Cerebellar cortex (tissue), 1 donor: Measurements from ENCODE around the gene IRX1.

Experiments used
- DNase-seq: peaks from one replicate; pipeline ENCODE4 v3.0.0-alpha.2; 2015; ENCODE audit warnings: low spot score

IRX1 gene

DNA sequence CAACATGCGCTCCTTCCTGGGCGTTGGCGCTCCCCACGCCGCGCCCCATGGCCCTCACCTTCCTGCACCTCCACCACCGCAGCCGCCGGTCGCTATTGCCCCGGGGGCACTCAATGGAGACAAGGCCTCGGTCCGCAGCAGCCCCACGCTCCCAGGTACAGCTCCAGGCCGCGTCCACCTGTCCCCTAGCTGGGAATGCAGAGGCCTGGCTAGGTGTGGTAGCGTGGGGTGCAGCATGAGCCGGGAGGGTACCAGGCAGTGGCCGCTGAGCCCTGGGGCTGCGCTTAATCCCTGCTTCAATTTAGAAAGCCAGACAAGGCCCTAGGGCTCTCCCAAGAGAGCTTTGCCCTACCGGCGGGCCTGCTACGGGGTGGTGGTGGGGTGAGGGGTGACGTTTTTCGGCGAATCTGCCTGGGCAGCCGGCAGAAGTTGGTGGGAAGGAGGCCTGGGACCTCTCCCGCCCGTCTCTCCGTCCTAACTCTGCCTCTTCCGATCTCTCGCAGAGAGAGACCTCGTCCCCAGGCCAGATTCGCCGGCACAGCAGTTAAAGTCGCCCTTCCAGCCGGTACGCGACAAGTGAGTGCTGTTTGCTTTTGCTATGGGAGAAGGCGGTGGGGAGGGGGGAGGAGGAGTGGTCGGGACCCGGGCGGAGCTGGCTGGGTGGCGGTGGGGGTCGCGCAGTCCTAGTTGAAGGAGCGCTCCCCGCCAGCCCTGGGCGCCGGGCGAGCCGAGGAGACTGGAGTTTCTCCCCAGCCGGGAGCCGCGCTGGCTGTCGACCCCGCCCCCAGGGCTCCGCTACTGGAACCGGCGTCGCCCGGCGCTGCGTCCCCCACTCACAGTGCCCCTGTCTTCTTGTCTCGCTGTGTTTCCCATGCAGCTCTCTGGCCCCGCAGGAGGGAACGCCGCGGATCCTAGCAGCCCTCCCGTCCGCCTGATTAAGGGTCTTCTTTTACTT is 4.8 kb downstream of the IRX1 start:
- DNase-seq: no peak

DNA sequence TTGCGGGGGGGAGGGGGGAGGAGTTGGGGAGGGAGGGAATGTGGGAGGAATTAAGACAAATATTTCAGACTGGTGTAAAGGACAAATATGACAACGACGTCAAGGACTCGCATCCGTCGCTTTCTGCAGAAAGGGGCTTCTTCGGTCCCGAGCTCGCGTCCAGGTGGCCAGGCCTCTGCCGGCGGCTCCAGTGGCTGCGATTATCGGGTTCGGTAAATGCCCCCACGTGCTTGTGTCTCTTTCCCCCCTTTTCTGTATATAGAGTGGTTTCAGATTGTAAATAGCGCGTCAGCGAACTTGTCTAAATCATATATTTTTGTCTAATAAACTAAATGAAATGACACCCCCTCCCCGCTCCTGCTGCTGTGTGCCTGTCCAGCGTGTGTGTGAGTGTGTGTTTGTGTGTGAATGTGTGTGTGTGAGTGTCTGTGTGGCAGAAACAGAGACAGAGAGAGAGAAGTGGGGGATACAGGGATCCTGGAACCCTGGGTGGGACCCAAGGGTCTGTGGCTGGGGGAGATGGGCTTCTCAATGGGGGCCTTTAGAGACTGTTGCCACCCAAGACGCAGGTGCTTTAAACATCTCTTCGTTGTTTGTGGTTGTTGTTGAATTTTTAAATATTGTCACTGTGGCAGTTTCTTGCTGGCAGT is 5.6 kb downstream of the IRX1 start:
- DNase-seq: no peak

DNA sequence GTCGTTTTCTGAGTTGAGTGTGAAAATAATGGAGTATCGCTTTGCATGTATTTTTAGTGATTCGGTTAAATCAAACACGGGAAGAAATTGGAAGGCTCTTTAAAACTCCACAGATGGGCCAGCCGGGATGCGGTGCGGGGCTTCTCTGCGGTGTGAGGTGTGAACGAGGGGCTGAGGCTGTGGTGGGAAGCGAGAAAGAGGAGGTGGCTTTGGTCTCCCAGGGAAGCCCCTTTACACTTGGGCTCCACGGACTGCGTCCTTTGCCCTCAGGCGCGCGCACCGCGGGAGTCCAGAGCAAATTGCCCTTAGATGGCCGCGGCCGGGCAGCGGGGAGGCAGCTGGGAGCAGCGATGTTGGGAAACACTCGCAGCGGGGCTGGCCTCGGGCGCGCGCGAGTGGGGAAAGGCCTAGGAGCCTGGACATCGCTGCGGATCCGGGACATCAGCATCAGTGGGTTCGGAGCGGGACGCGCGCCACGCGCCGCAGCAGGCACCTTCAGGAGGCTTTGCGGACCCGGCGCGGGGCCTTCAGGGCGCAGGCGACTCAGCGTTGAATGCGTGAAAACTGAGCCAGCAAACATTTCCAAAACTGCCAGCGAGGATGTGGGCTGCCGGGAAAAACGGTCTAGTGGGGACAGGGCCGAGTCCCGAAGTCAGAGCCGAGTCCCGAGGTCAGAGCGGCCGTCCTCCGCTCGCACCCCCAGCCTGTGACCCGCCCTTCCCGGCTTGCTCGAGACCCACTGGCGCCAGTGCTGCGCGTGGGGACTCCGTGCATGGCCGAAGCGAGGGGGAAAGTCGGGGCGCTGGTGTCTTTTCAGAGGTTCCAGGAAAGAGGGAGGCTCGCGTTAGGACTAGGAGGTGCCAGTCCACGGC is 6.5 kb downstream of the IRX1 start:
- no peak for DNase-seq

DNA sequence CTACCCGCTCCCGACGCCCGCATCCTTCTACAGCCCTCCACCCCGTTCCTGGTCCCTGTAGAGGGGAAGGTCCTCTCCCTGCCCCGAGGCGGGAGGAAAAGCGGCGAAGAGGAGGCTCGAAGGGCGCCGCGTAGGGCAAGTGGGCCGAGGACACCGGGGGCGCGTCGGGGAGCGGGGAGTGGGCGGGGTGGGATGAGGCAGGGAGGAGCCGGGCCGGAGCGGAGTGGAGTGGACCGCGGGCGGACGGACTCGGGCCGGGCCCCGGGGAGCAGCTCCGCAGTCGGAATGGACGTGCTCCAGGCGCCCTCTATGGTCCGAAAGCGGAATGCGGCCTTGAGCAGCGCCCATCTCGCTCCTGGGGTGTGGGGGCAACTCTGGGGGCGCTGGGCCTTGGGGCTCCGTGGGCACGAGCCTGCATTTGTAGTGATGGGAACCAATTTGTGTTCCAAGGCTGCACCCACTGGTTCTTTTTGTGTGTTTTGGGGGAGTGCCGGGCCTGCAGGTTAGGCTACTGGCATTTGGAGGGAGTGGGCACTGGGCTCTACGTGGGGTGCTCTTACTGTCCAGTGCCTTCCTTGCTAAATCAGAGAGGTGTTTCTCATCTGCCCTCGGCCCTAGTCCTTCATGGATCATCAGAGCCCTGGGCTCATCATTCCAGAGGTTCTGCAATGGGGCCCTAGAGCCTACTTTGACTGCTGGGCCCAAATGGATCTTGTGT is 7.3 kb downstream of the IRX1 start:
- no peak for DNase-seq

DNA sequence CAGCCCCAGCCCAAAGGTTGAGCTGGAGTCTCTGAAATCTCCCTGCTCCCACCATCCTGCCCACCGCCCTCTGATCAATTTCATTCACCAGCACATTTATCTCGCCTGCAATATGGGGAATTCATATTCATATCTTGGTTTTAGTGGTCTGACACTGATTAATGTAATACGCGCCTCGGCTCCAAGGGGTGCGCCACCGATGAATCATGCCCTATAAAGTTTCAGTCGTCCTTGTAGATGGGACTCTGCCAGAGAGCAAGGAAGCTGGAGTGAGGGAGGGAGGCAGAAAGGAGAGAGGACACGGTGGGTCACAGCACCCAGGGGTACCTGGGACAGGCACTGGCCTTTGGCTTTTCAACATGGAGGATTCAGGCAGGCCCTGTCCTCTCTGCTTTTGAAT is 8.9 kb downstream of the IRX1 start:
- DNase-seq: no peak

DNA sequence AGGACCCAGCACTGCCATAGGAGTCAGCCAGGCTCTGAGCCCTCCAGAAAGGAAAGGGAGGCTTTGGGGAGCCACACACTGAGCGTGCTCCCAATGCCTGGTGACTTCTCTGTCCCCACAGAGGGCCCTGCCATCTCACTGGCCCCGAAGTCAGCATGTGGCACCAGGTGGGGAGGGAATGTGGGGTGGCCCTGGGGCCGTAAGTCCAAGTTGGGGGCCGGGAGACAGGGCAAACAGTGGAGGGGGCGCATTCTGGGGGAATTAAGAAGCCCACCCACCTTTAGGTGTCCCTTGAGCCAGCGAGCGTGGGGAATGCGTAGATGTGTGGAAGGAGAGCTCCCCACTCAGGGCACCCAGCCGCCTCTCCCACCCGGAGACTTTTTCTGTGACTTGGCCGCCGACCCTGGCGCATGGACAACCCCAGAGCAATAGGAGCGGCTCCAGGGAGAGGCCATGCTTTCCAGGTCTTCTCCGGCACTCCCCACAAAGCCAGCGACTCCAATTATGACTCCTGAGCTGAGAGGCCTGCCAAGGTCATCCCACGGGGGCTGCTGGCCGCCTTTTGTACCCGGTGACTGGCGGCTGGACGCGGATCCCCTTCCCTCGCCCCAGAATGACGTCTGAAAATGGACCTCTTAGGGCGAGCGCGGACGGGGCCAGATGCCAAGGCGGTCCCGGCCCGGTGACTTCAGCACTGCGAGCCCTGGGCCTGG is 9.8 kb downstream of the IRX1 start:
- no peak for DNase-seq

DNA sequence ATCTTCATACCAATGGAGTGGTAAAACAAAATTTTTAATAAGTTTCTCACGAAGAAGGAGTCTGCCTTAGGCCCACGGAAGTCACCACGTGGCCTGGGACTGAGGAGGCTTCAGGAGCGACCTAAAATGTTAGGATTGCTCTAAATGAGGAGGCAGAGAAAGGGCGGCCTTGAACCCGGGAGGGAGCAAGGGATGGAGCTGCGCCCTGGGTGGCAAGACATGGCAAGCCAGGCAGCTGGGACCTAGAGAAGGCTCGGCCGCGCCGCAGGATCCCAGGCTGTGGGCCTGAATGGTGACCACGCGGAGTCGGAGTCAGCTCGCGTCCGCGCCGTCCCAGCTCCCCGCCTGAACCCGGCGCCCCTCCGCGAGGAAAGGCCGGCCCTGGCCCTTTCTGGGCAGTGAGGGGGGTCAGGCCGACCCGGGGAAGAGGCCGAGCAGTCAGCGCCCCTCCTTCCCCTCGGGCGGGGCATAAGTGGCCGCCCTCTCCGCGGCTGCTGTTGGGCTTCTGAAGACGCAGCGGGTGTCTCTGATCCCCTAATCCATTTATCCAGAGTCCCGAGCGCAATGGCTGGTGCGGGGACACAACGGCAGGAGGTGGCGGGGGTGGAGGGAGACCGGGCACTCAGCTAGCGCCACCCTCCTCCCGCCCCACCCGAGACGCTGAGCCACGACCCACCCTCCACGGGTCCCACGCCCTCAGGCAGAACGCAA is 10.6 kb downstream of the IRX1 start:
- no peak for DNase-seq

DNA sequence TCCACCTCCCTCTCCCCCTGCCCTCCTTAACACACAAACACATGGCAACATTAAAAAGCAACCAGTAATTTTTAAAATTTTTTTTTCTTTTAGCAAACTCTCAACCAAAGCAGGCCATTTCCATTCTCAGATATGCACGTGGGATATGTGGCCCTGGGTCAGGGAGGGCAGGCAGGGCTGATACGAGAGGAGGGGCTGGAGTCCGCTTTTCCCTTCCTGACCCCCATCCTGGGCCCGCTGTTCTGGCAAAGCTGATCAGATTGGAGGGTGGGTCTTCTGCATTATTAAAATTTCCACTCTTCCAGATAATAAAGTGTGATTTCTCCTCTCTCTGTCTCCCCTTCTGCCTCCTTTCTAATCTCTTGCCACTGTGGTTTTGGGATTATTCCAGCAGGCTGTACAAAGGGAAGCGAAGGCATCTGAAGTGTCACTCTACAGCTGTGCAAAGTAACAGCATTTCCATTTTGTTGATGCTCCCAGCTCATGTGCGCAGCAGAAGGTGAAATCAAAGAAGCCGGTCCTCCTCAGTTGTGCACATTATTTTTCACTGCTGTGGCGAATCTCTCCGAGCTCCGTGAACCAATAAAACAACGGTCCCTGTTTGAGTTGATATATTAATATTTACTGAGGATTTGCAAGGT is 12.0 kb downstream of the IRX1 start:
- DNase-seq: no peak

DNA sequence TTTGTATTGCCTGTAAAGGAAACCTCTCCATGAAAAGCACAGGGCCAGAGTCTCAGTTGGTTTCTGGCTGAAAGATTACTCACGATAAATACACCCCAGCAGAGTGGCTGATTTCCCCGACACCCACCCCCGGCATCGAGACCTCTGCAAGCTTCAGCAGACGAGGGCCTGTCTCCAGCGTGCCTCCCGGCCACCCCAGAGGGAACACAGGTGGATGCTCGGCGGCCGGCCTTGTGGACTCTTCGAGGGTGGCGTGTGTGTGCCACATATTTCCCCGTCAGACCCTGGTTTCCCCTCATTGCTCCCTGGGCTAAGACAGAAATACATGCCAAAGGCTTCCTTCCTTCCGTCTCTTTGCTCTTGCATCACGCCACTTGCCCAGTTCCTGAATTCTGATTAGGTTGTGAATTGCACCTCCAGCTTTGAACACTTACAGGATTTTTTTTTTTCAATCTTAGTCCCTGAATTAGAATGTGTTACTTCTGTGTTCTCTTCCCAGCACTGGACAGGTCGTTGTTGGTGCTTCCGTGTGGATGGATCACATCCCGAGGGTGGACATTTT is 13.6 kb downstream of the IRX1 start:
- DNase-seq: no peak

DNA sequence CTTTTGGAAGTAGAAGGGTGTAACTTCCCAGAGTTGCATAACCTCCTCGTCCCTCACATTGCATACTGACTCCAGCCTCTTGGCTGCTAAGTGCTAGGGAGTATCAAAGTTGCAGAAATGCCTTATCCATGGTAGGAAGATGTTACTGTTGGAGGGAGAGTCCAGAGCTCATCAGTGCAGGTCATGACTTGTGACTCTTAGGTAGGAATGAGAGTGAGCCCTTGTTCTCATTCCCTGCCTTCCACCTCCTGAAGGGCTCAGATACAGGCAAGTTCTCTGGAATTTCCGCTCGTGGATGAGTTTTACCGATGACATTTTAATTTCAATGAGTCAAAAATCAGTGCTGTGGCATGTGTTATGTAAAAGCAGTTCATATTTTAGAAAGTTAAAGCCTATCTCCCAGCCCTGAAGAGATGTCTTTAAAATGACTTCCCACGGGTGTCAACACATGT is 17.0 kb downstream of the IRX1 start:
- DNase-seq: no peak

DNA sequence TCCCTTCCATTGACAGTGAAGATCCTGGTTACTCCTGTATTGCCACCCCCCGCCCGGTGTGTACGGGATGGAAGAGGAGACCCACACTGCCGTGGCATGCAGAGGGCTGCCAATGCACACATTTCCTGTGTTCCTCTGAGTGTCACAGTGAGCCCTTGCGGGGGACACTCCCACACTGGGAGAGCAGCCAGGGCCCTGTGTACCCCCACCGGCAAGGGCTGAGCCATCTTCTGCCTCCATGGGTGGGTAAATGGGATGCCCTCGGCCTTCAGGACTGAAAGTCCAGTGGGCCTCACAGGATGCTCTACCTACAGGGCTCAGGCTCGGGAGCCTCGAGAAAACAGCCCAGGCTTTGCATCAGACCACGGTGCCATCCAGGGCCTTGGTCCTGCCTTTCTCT is 18.1 kb downstream of the IRX1 start:
- DNase-seq: no peak

DNA sequence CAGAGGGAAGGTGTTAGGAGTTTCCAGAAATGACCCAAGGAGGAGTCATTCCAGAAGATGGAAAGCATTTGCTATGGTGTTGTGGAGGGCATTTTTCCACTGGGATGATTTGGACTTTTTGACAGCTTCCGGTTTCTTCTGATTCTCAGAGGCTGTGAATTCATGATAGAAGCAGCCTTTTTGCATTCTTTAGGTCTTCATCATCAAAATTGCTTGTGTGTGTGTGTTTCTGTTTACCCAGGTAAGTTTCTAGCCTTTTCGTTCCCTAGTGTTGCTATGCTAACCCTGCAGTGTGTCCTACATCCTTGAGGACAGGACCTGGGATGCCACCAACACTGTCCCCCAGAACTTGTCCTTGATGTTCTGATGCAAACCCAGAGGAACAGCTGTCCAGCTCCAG is 19.6 kb downstream of the IRX1 start:
- DNase-seq: no peak

DNA sequence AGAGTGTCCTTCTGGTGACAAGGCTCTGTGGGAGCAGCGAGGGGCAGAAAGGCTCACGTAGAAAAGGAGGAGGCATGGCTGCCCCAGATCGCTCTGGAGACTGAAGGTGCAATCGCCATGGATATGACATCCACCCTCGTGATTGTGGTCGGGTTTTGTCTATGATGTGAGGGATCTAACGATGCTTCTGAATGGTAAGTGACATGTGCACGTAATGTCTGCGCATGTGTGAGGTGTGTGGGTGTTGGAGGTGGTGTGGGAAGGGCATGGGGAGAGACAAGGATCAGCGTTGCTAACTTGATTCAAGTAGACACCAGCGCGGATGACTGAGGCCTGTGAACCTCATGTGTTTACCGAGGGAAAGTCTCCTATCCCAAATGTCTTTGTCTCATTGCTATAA is 20.2 kb downstream of the IRX1 start:
- DNase-seq: no peak

DNA sequence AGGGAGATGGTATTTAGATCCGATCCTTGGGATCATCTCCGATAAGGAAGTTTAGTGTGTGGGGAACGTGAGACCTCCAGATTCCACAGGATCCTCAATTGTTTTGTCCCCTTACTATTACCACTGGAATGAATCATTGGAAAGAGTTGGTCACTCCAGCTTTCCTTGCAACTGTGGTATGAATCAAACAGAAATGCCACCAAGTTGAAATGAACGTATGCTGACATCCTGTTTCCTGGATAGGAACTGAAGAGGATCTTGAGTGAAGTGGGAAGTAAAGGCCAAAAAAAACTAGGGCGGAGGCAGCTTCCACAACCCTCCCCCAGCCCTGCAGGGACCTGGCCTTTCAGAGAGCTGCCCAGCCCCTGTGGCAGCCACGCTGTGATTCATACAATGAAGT is 23.9 kb downstream of the IRX1 start:
- DNase-seq: no peak

DNA sequence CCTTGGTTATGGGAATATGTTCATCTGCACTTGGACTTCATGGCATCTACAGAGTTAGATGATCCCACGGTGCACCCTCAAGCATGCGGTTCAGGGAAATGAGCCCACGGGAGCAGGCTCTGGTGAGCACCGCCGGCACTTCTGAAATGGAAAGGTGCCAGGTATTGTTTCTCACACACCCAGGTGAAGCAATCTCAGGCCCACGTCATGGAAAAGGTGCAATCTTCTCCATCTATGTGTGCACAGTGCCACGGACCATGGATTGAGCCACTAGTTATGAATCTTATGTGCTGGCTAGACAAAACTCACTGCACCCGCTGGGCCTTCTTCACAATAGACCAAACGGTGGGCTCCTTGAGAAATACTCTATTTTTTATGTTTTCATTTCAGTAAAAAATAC is 27.3 kb downstream of the IRX1 start:
- DNase-seq: no peak

DNA sequence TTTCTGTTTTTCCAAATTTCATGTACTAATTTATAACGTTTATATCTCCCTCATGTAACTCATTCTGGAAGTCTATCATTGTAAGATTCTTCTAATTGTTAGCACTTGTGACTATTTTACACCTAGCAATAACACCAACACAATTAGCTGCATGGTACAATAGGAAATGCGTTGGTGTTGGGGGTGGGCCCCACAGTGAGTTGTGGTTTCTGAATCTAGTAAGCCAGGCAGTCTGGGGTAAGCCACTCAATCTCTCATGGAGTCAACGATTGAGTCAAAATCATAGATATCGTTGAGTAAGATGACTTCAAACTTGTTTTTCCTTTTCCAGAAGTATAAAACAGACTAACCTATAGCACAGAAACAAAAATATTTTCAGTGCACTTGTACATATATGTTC is 30.0 kb downstream of the IRX1 start:
- DNase-seq: no peak

DNA sequence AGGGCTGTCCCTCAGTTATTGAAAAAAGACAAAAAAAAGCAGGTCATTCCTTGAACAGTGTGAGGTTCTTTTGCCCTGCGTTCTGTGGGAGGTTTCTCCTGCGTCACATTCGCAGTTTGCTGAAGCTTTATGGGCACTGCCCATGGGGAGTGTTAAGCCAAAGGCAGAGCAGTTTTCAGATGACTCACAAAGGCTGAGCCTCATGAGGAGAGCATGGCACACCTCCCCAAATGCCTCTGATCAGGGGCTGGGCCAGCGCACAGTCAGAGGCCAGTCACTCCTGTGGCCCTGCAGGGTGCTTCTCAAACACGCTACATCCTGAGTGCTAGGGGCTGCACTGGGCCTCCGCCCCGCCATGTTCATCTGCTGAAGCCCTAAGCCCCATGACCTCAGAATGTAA is 38.4 kb downstream of the IRX1 start:
- no peak for DNase-seq

DNA sequence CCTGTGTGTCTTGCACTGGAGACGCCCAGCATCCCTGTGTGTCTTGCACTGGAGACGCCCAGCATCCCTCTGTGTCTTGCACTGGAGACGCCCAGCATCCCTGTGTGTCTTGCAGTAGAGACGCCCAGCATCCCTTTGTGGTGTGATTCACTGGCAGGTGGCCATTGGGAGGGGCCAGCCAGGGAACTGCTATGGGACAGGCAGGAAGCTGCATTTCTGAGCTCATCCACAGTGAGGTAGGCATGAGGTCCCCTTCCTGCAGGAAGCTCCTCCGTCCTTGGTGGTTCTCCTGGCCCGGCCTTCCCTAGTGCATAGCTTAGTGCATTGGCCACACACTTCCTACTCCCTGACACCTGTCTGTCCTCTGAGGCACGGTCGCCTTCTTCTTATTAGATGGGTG is 43.5 kb downstream of the IRX1 start:
- no peak for DNase-seq

DNA sequence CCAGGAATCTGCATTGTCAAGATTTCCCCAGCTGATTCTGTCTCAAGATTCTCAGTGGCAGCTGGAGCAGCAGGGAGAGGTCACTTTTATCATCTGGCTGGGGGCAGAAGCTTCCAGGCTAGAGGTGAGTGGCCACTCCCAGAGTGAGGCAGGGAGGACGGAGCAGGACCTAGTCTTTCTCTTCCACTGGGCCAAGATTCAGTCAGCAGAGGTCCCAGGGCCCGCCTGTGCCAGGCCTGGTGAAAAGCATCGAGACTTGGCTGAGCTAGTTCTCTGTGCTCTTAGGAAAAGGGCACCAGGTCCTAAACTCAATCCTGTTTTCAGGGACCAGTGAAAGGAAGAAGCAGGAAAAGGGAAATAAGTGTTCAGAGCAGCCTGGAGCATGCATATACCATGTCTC is 46.6 kb downstream of the IRX1 start:
- DNase-seq: no peak

DNA sequence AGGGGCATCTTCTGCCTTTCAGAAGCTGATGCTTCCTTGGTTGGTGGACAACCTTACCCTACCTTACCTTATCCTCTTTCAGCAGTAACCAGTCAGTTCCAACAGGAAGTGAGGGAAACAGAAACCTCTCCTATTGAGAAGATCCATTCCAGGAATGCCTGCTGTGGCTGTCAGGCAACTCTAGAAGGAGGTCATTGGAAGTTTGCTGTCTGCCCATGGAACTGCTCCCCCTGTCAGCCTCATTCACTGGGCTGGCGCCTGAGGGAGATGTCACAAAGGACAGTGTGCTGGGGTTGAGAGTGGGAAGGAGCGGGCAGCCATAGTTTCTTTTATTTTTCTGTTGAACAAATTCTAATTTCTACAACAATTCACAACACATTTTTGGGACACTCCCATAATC is 54.7 kb downstream of the IRX1 start:
- no peak for DNase-seq
